ENCODE results near the gene DAPP1. TPM values are rescaled to one million over a fixed set of nuclear protein-coding genes. Genes with fewer than 3 reads are reported as not detected.
"Not testable (repeated sequence)": the region's sequence is repeated elsewhere in the genome, so short reads cannot be mapped to it uniquely, and the experiment has no call there.

DAPP1 gene
- total RNA-seq, 1 donor from 2014 or later = not detected

GRCh38 chr4:99824070-99824599, 7.5 kb downstream of the DAPP1 start:
- DNase-seq (ENCODE audit: low read depth in 2 of 2) = no peak

- no peak for DNase-seq (ENCODE audit: low read depth in 2 of 2)
Observed at GRCh38 chr4:99825272-99825671, 8.6 kb downstream of the DAPP1 start.

GRCh38 chr4:99826016-99826415, 9.4 kb downstream of the DAPP1 start:
- no peak for DNase-seq (ENCODE audit: low read depth in 2 of 2)

- no peak for DNase-seq (ENCODE audit: low read depth in 2 of 2)
Observed at GRCh38 chr4:99827454-99827853, 10.8 kb downstream of the DAPP1 start.

- no peak for DNase-seq (ENCODE audit: low read depth in 2 of 2)
Observed at GRCh38 chr4:99827857-99828256, 11.2 kb downstream of the DAPP1 start.

GRCh38 chr4:99828477-99828876, 11.8 kb downstream of the DAPP1 start:
- DNase-seq (ENCODE audit: low read depth in 2 of 2) = no peak

- DNase-seq (ENCODE audit: low read depth in 2 of 2) = not testable (repeated sequence)
Observed at GRCh38 chr4:99830051-99830450, 13.4 kb downstream of the DAPP1 start.

GRCh38 chr4:99832321-99832720, 15.7 kb downstream of the DAPP1 start:
- DNase-seq (ENCODE audit: low read depth in 2 of 2) = no peak

- DNase-seq (ENCODE audit: low read depth in 2 of 2) = no peak
Observed at GRCh38 chr4:99832758-99833157, 16.1 kb downstream of the DAPP1 start.

GRCh38 chr4:99833756-99834155, 17.1 kb downstream of the DAPP1 start:
- DNase-seq (ENCODE audit: low read depth in 2 of 2) = no peak

GRCh38 chr4:99834569-99834968, 17.9 kb downstream of the DAPP1 start:
- no peak for DNase-seq (ENCODE audit: low read depth in 2 of 2)

- no peak for DNase-seq (ENCODE audit: low read depth in 2 of 2)
Observed at GRCh38 chr4:99835942-99836341, 19.3 kb downstream of the DAPP1 start.

GRCh38 chr4:99838927-99839326, 22.3 kb downstream of the DAPP1 start:
- no peak for DNase-seq (ENCODE audit: low read depth in 2 of 2)

GRCh38 chr4:99841129-99841528, 24.5 kb downstream of the DAPP1 start:
- no peak for DNase-seq (ENCODE audit: low read depth in 2 of 2)

- no peak for DNase-seq (ENCODE audit: low read depth in 2 of 2)
Observed at GRCh38 chr4:99843413-99843812, 26.8 kb downstream of the DAPP1 start.

- DNase-seq (ENCODE audit: low read depth in 2 of 2) = no peak
Observed at GRCh38 chr4:99844048-99844447, 27.4 kb downstream of the DAPP1 start.

- DNase-seq (ENCODE audit: low read depth in 2 of 2) = no peak
Observed at GRCh38 chr4:99845179-99845578, 28.6 kb downstream of the DAPP1 start.

- DNase-seq (ENCODE audit: low read depth in 2 of 2) = no peak
Observed at GRCh38 chr4:99845708-99846469, 29.3 kb downstream of the DAPP1 start.

- no peak for DNase-seq (ENCODE audit: low read depth in 2 of 2)
Observed at GRCh38 chr4:99846891-99847290, 30.3 kb downstream of the DAPP1 start.

- no peak for DNase-seq (ENCODE audit: low read depth in 2 of 2)
Observed at GRCh38 chr4:99847362-99847976, 30.8 kb downstream of the DAPP1 start.

- no peak for DNase-seq (ENCODE audit: low read depth in 2 of 2)
Observed at GRCh38 chr4:99848591-99849001, 32.0 kb downstream of the DAPP1 start.

GRCh38 chr4:99852199-99852749, 35.6 kb downstream of the DAPP1 start:
- no peak for DNase-seq (ENCODE audit: low read depth in 2 of 2)

GRCh38 chr4:99853190-99853589, 36.6 kb downstream of the DAPP1 start:
- DNase-seq (ENCODE audit: low read depth in 2 of 2) = no peak

All from dermis microvascular lymphatic vessel endothelial cell (primary cell).